IPS-18a (cell line): Measurements from ENCODE around the gene NIP7.

Experiments
- H3K27ac ChIP-seq: one replicate; pipeline ENCODE4 v1.5.1; 2013; ENCODE audit warnings: low read length
- H3K27me3 ChIP-seq: one replicate; pipeline ENCODE4 v1.6.1; 2013; ENCODE audit warnings: mild to moderate bottlenecking, low read length; ENCODE audit not compliant: control insufficient read depth, insufficient read depth
- H3K36me3 ChIP-seq: one replicate; pipeline ENCODE4 v1.6.1; 2013; ENCODE audit warnings: low read depth, low read length; ENCODE audit not compliant: control insufficient read depth
- H3K4me1 ChIP-seq: one replicate; pipeline ENCODE4 v1.6.1; 2013; ENCODE audit warnings: low read depth, low read length; ENCODE audit not compliant: control insufficient read depth
- H3K4me3 ChIP-seq: one replicate; pipeline ENCODE4 v1.5.1; 2013; ENCODE audit warnings: low read length
- H3K9ac ChIP-seq: one replicate; pipeline ENCODE4 v1.6.1; 2013; ENCODE audit warnings: mild to moderate bottlenecking, low read length, moderate library complexity
- H3K9me3 ChIP-seq: one replicate; pipeline ENCODE4 v1.6.1; 2013; ENCODE audit warnings: low read depth, low read length; ENCODE audit not compliant: control insufficient read depth

The NIP7 gene

GRCh38 chr16:69309316-69309715 is 30.3 kb upstream of the NIP7 start:
- no peak overlapping the region for H3K9ac ChIP-seq
- H3K27me3 ChIP-seq, result no peaks in the 10 kb centered on the region
- H3K9me3 ChIP-seq, result no peaks in the 10 kb centered on the region
- no peak overlapping the region for H3K27ac ChIP-seq
- H3K4me3 ChIP-seq, result no peak overlapping the region
- H3K4me1 ChIP-seq, result peaks cover 3% of the 10 kb centered on the region
- H3K36me3 ChIP-seq, result peaks cover 5% of the 10 kb centered on the region

- Histone ChIP-seq H3K9ac (peak within 1 kb of the TSS; percentile 65), H3K27me3 (no peaks in the 10 kb centered on the region), H3K36me3 (peaks cover 5% of the 10 kb centered on the region), H3K9me3 (no peaks in the 10 kb centered on the region), H3K4me1 (peaks cover 3% of the 10 kb centered on the region), H3K4me3 (peak within 1 kb of the TSS; percentile 89), H3K27ac (no peak within 1 kb of the TSS)
Measured at GRCh38 chr16:69310653-69311532, 28.7 kb upstream of the NIP7 start, which contains the start of gene VPS4A. Gene VPS4A (plus strand): TSS chr16:69311350. CDS start chr16:69311512, 162 bp downstream.

GRCh38 chr16:69311533-69312387 is 27.8 kb upstream of the NIP7 start:
- H3K9me3 ChIP-seq, result no peaks in the 10 kb centered on the region
- H3K9ac ChIP-seq, result peak overlapping the region; percentile 65
- H3K36me3 ChIP-seq, result peaks cover 12% of the 10 kb centered on the region
- H3K27ac ChIP-seq, result no peak overlapping the region
- peak overlapping the region; percentile 89 for H3K4me3 ChIP-seq
- H3K4me1 ChIP-seq, result peaks cover 3% of the 10 kb centered on the region
- no peaks in the 10 kb centered on the region for H3K27me3 ChIP-seq

DNA sequence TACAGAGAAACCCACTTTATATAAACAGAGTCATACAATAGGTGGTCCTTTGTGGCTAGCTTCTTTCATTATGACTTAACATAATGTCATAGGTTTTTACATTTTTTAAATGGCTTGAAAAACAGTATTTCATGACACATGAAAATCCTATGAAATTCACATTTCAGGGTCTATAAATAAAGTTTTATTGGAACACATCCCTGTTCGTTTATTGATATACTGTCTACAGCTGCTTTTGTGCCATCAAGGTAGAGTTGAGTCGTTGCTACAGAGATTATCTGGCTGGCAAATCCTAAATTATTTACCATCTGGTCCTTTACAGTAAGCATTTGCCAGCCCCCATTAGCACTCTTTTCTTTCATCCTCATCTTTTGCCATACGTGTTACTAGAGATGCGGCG is 26.1 kb upstream of the NIP7 start:
- H3K27ac ChIP-seq, result no peak overlapping the region
- H3K36me3 ChIP-seq, result peaks cover 17% of the 10 kb centered on the region
- H3K27me3 ChIP-seq, result no peaks in the 10 kb centered on the region
- no peak overlapping the region for H3K4me3 ChIP-seq
- no peaks in the 10 kb centered on the region for H3K9me3 ChIP-seq
- H3K9ac ChIP-seq, result no peak overlapping the region
- H3K4me1 ChIP-seq, result peaks cover 3% of the 10 kb centered on the region

DNA sequence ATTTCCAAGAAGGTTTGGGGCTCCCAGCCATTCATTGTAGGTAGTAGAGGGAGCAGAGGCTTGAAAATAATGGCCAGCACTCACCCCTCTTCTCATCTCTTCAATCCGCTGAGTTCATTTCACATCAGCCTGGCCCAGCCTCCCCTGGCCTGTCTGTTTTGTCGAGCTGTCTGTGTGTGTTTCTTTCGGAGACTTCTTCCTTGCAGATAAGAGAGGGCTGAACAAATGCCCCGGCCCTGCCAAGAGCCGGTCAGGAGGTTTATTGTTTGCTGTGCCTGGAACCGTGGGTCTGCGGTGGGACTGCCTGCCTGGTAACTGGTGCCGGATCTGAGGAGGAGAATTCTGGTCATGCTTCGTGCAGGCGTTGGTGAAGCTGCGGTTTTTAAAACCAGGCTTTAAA is 25.0 kb upstream of the NIP7 start:
- no peak overlapping the region for H3K27ac ChIP-seq
- no peak overlapping the region for H3K9ac ChIP-seq
- no peak overlapping the region for H3K4me3 ChIP-seq
- H3K36me3 ChIP-seq, result peaks cover 28% of the 10 kb centered on the region
- H3K4me1 ChIP-seq, result peaks cover 3% of the 10 kb centered on the region
- no peaks in the 10 kb centered on the region for H3K9me3 ChIP-seq
- H3K27me3 ChIP-seq, result no peaks in the 10 kb centered on the region

GRCh38 chr16:69315486-69316311 is 23.9 kb upstream of the NIP7 start:
- no peak overlapping the region for H3K9ac ChIP-seq
- H3K4me3 ChIP-seq, result no peak overlapping the region
- H3K4me1 ChIP-seq, result peaks cover 3% of the 10 kb centered on the region
- H3K36me3 ChIP-seq, result peaks cover 39% of the 10 kb centered on the region
- no peak overlapping the region for H3K27ac ChIP-seq
- no peaks in the 10 kb centered on the region for H3K9me3 ChIP-seq
- no peaks in the 10 kb centered on the region for H3K27me3 ChIP-seq

- Histone ChIP-seq H3K27me3 (no peaks in the 10 kb centered on the region), H3K36me3 (peaks cover 48% of the 10 kb centered on the region), H3K9me3 (no peaks in the 10 kb centered on the region), H3K4me1 (peaks cover 3% of the 10 kb centered on the region), H3K9ac (no peak overlapping the region), H3K27ac (no peak overlapping the region), H3K4me3 (no peak overlapping the region)
Measured at GRCh38 chr16:69316595-69317034, 23.0 kb upstream of the NIP7 start.

GRCh38 chr16:69318177-69318910 is 21.2 kb upstream of the NIP7 start:
- H3K27ac ChIP-seq, result no peak overlapping the region
- no peaks in the 10 kb centered on the region for H3K27me3 ChIP-seq
- H3K4me3 ChIP-seq, result no peak overlapping the region
- H3K36me3 ChIP-seq, result peaks cover 62% of the 10 kb centered on the region
- H3K4me1 ChIP-seq, result no peaks in the 10 kb centered on the region
- H3K9me3 ChIP-seq, result no peaks in the 10 kb centered on the region
- H3K9ac ChIP-seq, result no peak overlapping the region

DNA sequence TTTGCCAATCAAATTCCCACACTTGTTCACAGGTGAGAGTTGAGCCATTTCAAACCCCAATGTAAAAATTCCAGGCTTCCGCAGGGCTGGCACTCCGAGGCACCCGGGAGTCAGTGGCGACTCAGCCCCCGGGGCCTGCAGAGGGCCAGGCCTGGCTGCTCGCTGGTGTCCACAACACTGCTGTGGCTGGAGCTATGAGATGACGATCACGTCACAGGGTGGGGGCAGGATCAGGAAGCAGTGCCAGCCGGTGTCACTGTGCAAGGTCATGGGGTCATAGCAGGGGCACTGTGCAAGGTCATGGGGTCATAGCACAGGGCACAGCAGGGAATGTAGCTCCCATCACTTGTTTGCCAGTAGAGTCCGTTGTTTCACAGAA is 20.7 kb upstream of the NIP7 start:
- Histone ChIP-seq H3K9me3 (no peaks in the 10 kb centered on the region), H3K4me3 (no peak overlapping the region), H3K27ac (no peak overlapping the region), H3K27me3 (no peaks in the 10 kb centered on the region), H3K4me1 (no peaks in the 10 kb centered on the region), H3K9ac (no peak overlapping the region), H3K36me3 (peaks cover 62% of the 10 kb centered on the region)

DNA sequence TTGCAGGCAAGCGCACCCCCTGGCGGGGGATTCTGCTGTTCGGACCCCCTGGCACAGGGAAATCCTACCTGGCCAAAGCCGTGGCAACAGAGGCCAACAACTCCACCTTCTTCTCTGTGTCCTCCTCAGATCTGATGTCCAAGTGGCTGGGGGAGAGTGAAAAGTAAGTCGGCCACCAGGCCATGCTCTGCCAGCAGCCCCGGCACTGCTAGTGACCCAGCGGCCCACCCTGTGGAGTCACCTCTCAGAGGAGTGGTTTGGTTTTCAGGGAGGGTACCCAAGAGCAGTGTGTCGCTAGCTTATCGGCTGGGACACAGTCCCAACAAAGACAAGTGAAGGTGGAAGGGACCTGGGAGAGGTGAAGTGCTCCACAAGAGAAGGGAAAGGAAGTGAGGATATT is 20.2 kb upstream of the NIP7 start:
- Histone ChIP-seq H3K27ac (no peak overlapping the region), H3K27me3 (no peaks in the 10 kb centered on the region), H3K4me1 (no peaks in the 10 kb centered on the region), H3K9ac (no peak overlapping the region), H3K4me3 (no peak overlapping the region), H3K9me3 (no peaks in the 10 kb centered on the region), H3K36me3 (peaks cover 67% of the 10 kb centered on the region)
